ENCODE measurements around the gene ETFBKMT.
"Not testable (repeated sequence)": the region's sequence is repeated elsewhere in the genome, so short reads cannot be mapped to it uniquely, and the experiment has no call there.

Gene ETFBKMT

DNA sequence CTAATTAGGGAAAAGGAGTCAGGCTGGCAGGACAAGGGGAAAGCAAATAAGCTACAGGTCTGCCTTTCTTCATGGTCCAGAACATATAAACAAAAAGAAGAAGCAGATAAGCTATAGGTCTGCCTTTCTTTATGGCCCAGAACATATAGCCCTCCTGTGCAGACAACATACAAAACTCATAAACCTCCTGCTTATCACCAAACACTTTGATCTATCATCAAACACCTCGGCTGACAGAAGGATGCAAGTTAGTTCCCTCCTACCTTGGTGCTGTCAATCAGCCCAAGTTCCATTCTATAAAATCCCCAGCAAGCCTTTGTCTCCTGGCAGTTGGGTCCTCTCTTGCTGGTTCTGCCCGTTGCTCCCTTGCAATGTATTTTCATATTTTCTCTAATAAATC is 46.1 kb downstream of the ETFBKMT start:
- ChIA-PET CTCF (interaction anchor here (1.1 kb wide), 1 partner anchor 18 kb away, joined by 4 read pairs; no protein-coding TSS in a partner anchor), POLR2A (no interaction called here)
- no peaks in the 10 kb centered on the region for H3K27me3 ChIP-seq (replicated peaks in 2 of 5; ENCODE audit: control insufficient read depth in 4 of 5, insufficient read depth in 5 of 5, low read length in 4 of 5)
- peaks cover 0 to 14% (median 7%) of the 10 kb centered on the region in 5 experiments for H3K9me3 ChIP-seq (ENCODE audit: control extremely low read depth in 1 of 5, control insufficient read depth in 4 of 5, insufficient read depth in 2 of 5, low read depth in 1 of 5, low read length in 4 of 5)
- H3K4me3 ChIP-seq (ENCODE audit: control insufficient read depth in 1 of 7, extremely low read depth in 1 of 7, insufficient read depth in 4 of 7, low read depth in 2 of 7, low read length in 6 of 7) = no peak overlapping the region
- no peak overlapping the region for H3K27ac ChIP-seq (ENCODE audit: insufficient read depth in 1 of 2, low read depth in 1 of 2, low read length in 2 of 2, poor library complexity in 1 of 2, severe bottlenecking in 2 of 2)
- H3K4me1 ChIP-seq (ENCODE audit: control extremely low read depth in 1 of 4, control insufficient read depth in 4 of 4, insufficient read depth in 4 of 4, low read length in 3 of 4) = peaks cover 0 to 1% (median 0%) of the 10 kb centered on the region in 4 experiments
- H3K36me3 ChIP-seq (ENCODE audit: control insufficient read depth in 4 of 4, insufficient read depth in 4 of 4, low read length in 3 of 4) = peaks cover 0 to 11% (median 4%) of the 10 kb centered on the region in 4 experiments
- WGBS (ENCODE audit: insufficient coverage) = 90% methylated on average over 1 of the region's 2 CpGs
- no peak for DNase-seq

DNA sequence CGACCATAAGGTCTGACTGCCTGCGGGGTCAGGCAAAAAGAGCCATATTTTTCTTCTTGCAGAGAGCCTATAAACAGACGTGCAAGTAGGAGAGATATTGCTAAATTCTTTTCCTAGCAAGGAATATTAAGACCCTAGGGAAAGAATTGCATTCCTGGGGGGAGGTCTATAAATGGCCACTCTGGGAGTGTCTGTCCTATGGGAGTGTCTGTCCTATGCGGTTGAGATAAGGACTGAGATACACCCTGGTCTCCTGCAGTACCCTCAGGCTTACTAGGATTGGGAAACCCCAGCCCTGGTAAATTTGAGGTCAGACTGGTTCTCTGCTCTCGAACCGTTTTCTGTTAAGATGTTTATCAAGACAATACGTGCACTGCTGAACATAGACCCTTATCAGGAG is 48.6 kb downstream of the ETFBKMT start:
- H3K4me3 ChIP-seq (ENCODE audit: control insufficient read depth in 1 of 7, extremely low read depth in 1 of 7, insufficient read depth in 4 of 7, low read depth in 2 of 7, low read length in 6 of 7); H3K4me1 ChIP-seq (ENCODE audit: control extremely low read depth in 1 of 4, control insufficient read depth in 4 of 4, insufficient read depth in 4 of 4, low read length in 3 of 4); H3K27me3 ChIP-seq (replicated peaks in 2 of 5; ENCODE audit: control insufficient read depth in 4 of 5, insufficient read depth in 5 of 5, low read length in 4 of 5); POLR2A ChIA-PET; H3K27ac ChIP-seq (ENCODE audit: insufficient read depth in 1 of 2, low read depth in 1 of 2, low read length in 2 of 2, poor library complexity in 1 of 2, severe bottlenecking in 2 of 2); CTCF ChIA-PET; DNase-seq: not testable (repeated sequence)
- 93% methylated on average over 3 of the region's 7 CpGs for WGBS (ENCODE audit: insufficient coverage)
- peaks cover 0 to 14% (median 7%) of the 10 kb centered on the region in 5 experiments for H3K9me3 ChIP-seq (ENCODE audit: control extremely low read depth in 1 of 5, control insufficient read depth in 4 of 5, insufficient read depth in 2 of 5, low read depth in 1 of 5, low read length in 4 of 5)
- peaks cover 0 to 11% (median 4%) of the 10 kb centered on the region in 4 experiments for H3K36me3 ChIP-seq (ENCODE audit: control insufficient read depth in 4 of 4, insufficient read depth in 4 of 4, low read length in 3 of 4)

DNA sequence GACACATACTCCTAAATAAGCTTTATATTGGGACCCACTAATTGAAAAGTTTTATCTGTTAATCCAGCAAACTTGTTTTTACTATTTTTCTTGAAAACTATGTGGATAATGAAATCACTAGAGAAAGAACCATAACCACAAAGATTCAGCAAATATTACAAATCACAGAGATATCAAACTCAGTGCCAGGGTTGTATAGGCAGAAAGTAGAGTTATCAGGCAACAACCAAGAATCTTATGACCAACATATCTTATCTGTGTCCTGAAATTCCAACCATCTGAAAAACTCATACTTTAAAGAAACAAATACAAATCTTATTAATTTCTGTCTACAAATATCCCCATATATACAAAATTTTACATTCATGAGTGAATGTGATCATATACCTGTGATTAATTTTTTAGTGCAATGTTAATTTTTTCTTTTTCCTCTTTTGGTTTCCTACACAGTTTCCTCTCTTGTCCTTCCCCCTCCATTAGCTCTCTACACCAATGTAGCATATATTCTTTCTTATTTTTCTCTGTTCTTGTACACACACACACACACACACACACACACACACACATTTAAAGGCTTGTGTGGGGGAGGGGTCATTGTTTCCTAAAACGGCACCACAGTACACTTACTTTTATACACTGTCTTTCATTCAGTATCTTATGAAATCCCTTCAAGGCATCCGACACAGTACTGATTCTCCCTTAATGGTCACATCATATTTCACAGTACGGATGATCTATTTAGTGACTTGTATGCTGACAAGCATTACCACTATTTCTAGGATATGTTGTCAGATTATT is 50.7 kb downstream of the ETFBKMT start:
- Histone ChIP-seq H3K4me1 (ENCODE audit: control extremely low read depth in 1 of 4, control insufficient read depth in 4 of 4, insufficient read depth in 4 of 4, low read length in 3 of 4) (peaks cover 5 to 9% (median 7%) of the 10 kb centered on the region in 4 experiments), H3K9me3 (ENCODE audit: control extremely low read depth in 1 of 5, control insufficient read depth in 4 of 5, insufficient read depth in 2 of 5, low read depth in 1 of 5, low read length in 4 of 5) (peaks cover 0 to 14% (median 7%) of the 10 kb centered on the region in 5 experiments), H3K4me3 (ENCODE audit: control insufficient read depth in 1 of 7, extremely low read depth in 1 of 7, insufficient read depth in 4 of 7, low read depth in 2 of 7, low read length in 6 of 7) (no peak overlapping the region), H3K36me3 (ENCODE audit: control insufficient read depth in 4 of 4, insufficient read depth in 4 of 4, low read length in 3 of 4) (peaks cover 0 to 11% (median 4%) of the 10 kb centered on the region in 4 experiments), H3K27me3 (replicated peaks in 2 of 5; ENCODE audit: control insufficient read depth in 4 of 5, insufficient read depth in 5 of 5, low read length in 4 of 5) (no peaks in the 10 kb centered on the region), H3K27ac (ENCODE audit: insufficient read depth in 1 of 2, low read depth in 1 of 2, low read length in 2 of 2, poor library complexity in 1 of 2, severe bottlenecking in 2 of 2) (no peak overlapping the region)
- DNase-seq = no peak
- no CpG with 5 or more reads among the region's 3 CpGs for WGBS (ENCODE audit: insufficient coverage)
- ChIA-PET POLR2A (no interaction called here), CTCF (interaction anchor here (1.0 to 1.3 kb wide), 3 partner anchors 11 to 961 kb away, joined by 3 to 5 read pairs (median 3); no protein-coding TSS in a partner anchor)

DNA sequence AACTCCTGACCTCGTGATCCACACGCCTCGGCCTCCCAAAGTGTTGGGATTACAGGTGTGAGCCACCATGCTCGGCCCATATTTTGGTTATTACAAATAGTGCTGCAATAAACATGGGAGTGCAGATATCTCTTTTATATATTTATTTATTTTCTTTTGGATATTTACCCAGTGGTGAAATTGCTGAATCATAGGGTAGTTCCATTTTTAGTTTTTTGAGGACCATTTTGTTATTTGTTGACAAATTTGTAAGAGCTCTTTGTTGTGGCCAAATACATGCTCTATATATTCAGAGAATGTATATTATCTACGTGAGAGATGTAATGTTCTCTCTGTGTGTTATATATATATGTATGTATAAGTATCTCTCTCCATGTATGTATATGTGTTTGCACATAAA is 53.4 kb downstream of the ETFBKMT start:
- DNase-seq = no peak
- H3K36me3 ChIP-seq (ENCODE audit: control insufficient read depth in 4 of 4, insufficient read depth in 4 of 4, low read length in 3 of 4) = peaks cover 0 to 4% (median 0%) of the 10 kb centered on the region in 4 experiments
- WGBS (ENCODE audit: insufficient coverage) = no CpG with 5 or more reads among the region's 5 CpGs
- CTCF ChIA-PET = interaction anchor here (0.9 kb wide), 1 partner anchor 11 kb away, joined by 4 read pairs; no protein-coding TSS in a partner anchor
- H3K4me3 ChIP-seq (ENCODE audit: control insufficient read depth in 1 of 7, extremely low read depth in 1 of 7, insufficient read depth in 4 of 7, low read depth in 2 of 7, low read length in 6 of 7) = no peak overlapping the region
- peaks cover 0 to 11% (median 4%) of the 10 kb centered on the region in 5 experiments for H3K9me3 ChIP-seq (ENCODE audit: control extremely low read depth in 1 of 5, control insufficient read depth in 4 of 5, insufficient read depth in 2 of 5, low read depth in 1 of 5, low read length in 4 of 5)
- peaks cover 9 to 15% (median 14%) of the 10 kb centered on the region in 4 experiments for H3K4me1 ChIP-seq (ENCODE audit: control extremely low read depth in 1 of 4, control insufficient read depth in 4 of 4, insufficient read depth in 4 of 4, low read length in 3 of 4)
- H3K27me3 ChIP-seq (replicated peaks in 2 of 5; ENCODE audit: control insufficient read depth in 4 of 5, insufficient read depth in 5 of 5, low read length in 4 of 5) = no peaks in the 10 kb centered on the region
- POLR2A ChIA-PET = no interaction called here
- H3K27ac ChIP-seq (ENCODE audit: insufficient read depth in 1 of 2, low read depth in 1 of 2, low read length in 2 of 2, poor library complexity in 1 of 2, severe bottlenecking in 2 of 2) = no peak overlapping the region

DNA sequence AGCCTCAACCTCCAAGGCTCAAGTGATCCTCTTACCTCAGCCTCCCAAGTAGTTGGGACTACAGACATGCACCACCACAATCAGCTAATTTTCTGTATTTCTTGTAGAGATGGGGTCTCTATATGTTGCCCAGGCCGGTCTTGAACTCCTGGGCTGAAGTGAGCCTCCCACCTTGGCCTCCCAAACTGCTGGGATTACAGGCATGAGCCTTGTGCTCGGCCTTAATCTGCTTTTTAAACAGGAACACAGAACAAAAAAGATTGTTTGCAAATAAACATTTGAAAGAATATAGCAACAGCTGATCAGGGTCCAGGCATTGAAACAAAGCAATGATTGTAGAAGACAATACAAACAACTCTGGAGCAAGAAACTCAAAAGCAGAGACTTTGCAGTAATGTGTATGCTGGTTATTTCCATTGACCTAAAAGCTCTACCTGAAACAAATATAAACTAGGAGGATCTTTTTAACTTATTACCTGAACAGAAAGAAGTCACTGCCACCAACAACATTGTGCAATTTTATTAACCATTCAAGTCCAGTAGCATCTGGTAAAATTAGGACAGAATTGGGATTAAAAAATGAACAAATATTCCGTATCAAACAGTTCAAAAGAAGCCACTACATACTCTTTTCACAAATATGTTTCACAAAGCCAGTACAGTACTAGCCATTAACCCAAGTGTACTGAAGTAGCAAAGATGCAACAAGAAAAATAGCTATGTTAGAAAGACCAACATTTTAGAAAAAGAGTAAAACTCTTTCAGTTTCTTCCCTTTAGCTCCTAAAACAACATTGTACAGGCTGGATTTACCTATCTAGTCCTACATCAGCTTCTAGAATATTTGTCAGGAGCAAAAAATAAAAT is 55.2 kb downstream of the ETFBKMT start:
- WGBS (ENCODE audit: insufficient coverage) = no CpG with 5 or more reads among the region's 3 CpGs
- H3K9me3 ChIP-seq (ENCODE audit: control extremely low read depth in 1 of 5, control insufficient read depth in 4 of 5, insufficient read depth in 2 of 5, low read depth in 1 of 5, low read length in 4 of 5) = peaks cover 3 to 16% (median 4%) of the 10 kb centered on the region in 5 experiments
- H3K36me3 ChIP-seq (ENCODE audit: control insufficient read depth in 4 of 4, insufficient read depth in 4 of 4, low read length in 3 of 4) = peaks cover 0 to 9% (median 4%) of the 10 kb centered on the region in 4 experiments
- POLR2A ChIA-PET = interaction anchor here (0.8 to 1.3 kb wide), 3 partner anchors 10 to 28 kb away, joined by 3 to 5 read pairs (median 3); partner anchors contain the start of gene AMN1
- peak overlapping the region; percentile 88 to 93 for H3K27ac ChIP-seq (ENCODE audit: insufficient read depth in 1 of 2, low read depth in 1 of 2, low read length in 2 of 2, poor library complexity in 1 of 2, severe bottlenecking in 2 of 2)
- CTCF ChIA-PET = interaction anchor here (0.6 to 2.8 kb wide), 9 partner anchors 13 to 279 kb away, joined by 3 to 13 read pairs (median 3); partner anchors contain the start of genes AMN1 and RESF1
- H3K4me1 ChIP-seq (ENCODE audit: control extremely low read depth in 1 of 4, control insufficient read depth in 4 of 4, insufficient read depth in 4 of 4, low read length in 3 of 4) = peaks cover 9 to 15% (median 14%) of the 10 kb centered on the region in 4 experiments
- peak overlapping the region in 4 of 7 experiments; percentile 20 to 65 (median 36) for H3K4me3 ChIP-seq (ENCODE audit: control insufficient read depth in 1 of 7, extremely low read depth in 1 of 7, insufficient read depth in 4 of 7, low read depth in 2 of 7, low read length in 6 of 7)
- H3K27me3 ChIP-seq (replicated peaks in 2 of 5; ENCODE audit: control insufficient read depth in 4 of 5, insufficient read depth in 5 of 5, low read length in 4 of 5) = no peaks in the 10 kb centered on the region
- DNase-seq = no peak

DNA sequence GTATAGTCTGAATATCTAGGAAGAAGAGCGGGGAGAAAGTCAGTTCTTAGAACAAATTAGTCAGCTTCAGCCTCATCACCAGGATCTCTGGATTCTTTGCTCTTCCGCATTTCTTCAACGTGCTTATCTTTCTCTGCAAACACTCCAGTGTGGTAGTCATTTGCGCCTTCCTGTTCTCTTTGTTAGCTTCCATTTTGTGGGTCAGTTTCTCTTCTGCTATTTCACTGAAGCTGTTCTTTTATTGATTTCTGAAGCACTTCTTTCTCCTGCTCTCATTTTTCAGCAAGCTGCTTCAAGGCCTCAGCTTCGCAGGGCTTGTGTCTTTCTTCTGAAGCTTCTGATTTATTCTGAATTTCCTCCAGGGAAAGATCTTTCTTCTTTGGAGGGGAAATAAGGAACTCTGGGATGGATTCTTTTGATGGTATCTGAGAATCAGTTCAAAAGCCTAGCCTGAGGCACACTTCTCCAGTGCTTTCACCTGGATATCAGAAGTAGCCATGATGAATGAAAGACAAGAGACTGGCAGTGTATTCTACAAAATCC is 55.9 kb downstream of the ETFBKMT start:
- Histone ChIP-seq H3K36me3 (ENCODE audit: control insufficient read depth in 4 of 4, insufficient read depth in 4 of 4, low read length in 3 of 4) (peaks cover 0 to 12% (median 4%) of the 10 kb centered on the region in 4 experiments), H3K9me3 (ENCODE audit: control extremely low read depth in 1 of 5, control insufficient read depth in 4 of 5, insufficient read depth in 2 of 5, low read depth in 1 of 5, low read length in 4 of 5) (peaks cover 1 to 16% (median 4%) of the 10 kb centered on the region in 5 experiments), H3K27me3 (replicated peaks in 2 of 5; ENCODE audit: control insufficient read depth in 4 of 5, insufficient read depth in 5 of 5, low read length in 4 of 5) (no peaks in the 10 kb centered on the region), H3K27ac (ENCODE audit: insufficient read depth in 1 of 2, low read depth in 1 of 2, low read length in 2 of 2, poor library complexity in 1 of 2, severe bottlenecking in 2 of 2) (peak overlapping the region; percentile 88 to 93), H3K4me3 (ENCODE audit: control insufficient read depth in 1 of 7, extremely low read depth in 1 of 7, insufficient read depth in 4 of 7, low read depth in 2 of 7, low read length in 6 of 7) (peak overlapping the region in 6 of 7 experiments; percentile 20 to 65 (median 32)), H3K4me1 (ENCODE audit: control extremely low read depth in 1 of 4, control insufficient read depth in 4 of 4, insufficient read depth in 4 of 4, low read length in 3 of 4) (peaks cover 9 to 15% (median 14%) of the 10 kb centered on the region in 4 experiments)
- WGBS (ENCODE audit: insufficient coverage) = 1% methylated on average over 5 of the region's 5 CpGs
- CTCF ChIA-PET = interaction anchor here (0.8 to 2.8 kb wide), 10 partner anchors 13 to 244 kb away, joined by 3 to 13 read pairs (median 3); partner anchors contain the start of genes AMN1 and RESF1
- peak; percentile 87 to 98 (median 94) for DNase-seq
- POLR2A ChIA-PET = interaction anchor here (0.5 to 1.3 kb wide), 4 partner anchors 10 to 32 kb away, joined by 3 to 5 read pairs (median 3); partner anchors contain the start of gene AMN1
